BJ (cell line): ENCODE results near the gene RBM8A. TPM values are rescaled to one million over a fixed set of nuclear protein-coding genes. Genes with fewer than 3 reads are reported as not detected.

Source experiments
- CTCF ChIA-PET: fragments of 350-600 bp; formaldehyde crosslinking; extraction: SDS; loops from one replicate; lab custom pipeline; 2021; ENCODE audit warnings: antibody characterized with exemption, inconsistent platforms; lab: Yijun Ruan, JAX
- POLR2A ChIA-PET: fragments of 300-600 bp; sonication (Branson Sonifier 250); formaldehyde crosslinking; extraction: SDS; loops from one replicate; lab custom pipeline; 2021; ENCODE audit warnings: antibody characterized with exemption; lab: Charles Lee
- DNase-seq: peaks from one replicate; pipeline ENCODE4 v3.0.0-alpha.2; 2011; ENCODE audit warnings: low read depth
- H3K27me3 ChIP-seq: 2 replicates; pipeline ENCODE4 v1.6.0; 2011; ENCODE audit warnings: low read length; ENCODE audit not compliant: control insufficient read depth, insufficient read depth
- H3K36me3 ChIP-seq: 2 replicates; pipeline ENCODE4 v1.5.1; 2011; ENCODE audit warnings: low read length; ENCODE audit not compliant: control insufficient read depth, insufficient read depth
- H3K4me3 ChIP-seq: 2 replicates; pipeline ENCODE4 v1.5.1; 2011; ENCODE audit warnings: low read depth, mild to moderate bottlenecking, control low read depth, low read length
- polyA plus RNA-seq: library from polyadenylated mRNA; depleted of rRNA; stranded (reverse); fragments of >200 nt; gene quantifications from 2 replicates; pipeline ENCODE4 v1.2.3, GENCODE V29; 2011
- TF ChIP-seq, protein P1 (sequence below): IDR thresholded peaks from 2 replicates; pipeline ENCODE4 v1.5.1; 2011; ENCODE audit warnings: low read depth, mild to moderate bottlenecking, control low read depth, inconsistent platforms, low read length, moderate library complexity; ENCODE audit not compliant: insufficient read depth

Gene RBM8A
- polyA plus RNA-seq, 1 experiment = 71.2 TPM

- H3K27me3 ChIP-seq = no peaks in the 10 kb centered on the region
- TF ChIP-seq, protein P1, sequence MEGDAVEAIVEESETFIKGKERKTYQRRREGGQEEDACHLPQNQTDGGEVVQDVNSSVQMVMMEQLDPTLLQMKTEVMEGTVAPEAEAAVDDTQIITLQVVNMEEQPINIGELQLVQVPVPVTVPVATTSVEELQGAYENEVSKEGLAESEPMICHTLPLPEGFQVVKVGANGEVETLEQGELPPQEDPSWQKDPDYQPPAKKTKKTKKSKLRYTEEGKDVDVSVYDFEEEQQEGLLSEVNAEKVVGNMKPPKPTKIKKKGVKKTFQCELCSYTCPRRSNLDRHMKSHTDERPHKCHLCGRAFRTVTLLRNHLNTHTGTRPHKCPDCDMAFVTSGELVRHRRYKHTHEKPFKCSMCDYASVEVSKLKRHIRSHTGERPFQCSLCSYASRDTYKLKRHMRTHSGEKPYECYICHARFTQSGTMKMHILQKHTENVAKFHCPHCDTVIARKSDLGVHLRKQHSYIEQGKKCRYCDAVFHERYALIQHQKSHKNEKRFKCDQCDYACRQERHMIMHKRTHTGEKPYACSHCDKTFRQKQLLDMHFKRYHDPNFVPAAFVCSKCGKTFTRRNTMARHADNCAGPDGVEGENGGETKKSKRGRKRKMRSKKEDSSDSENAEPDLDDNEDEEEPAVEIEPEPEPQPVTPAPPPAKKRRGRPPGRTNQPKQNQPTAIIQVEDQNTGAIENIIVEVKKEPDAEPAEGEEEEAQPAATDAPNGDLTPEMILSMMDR = no peak
- H3K36me3 ChIP-seq = no peaks in the 10 kb centered on the region
- ChIA-PET POLR2A (no interaction called here), CTCF (interaction anchor here (0.6 to 2.5 kb wide), 3 partner anchors 11 to 61 kb away, joined by 3 to 22 read pairs (median 3); partner anchors contain the start of gene ITGA10)
- DNase-seq = no peak
- no peak overlapping the region for H3K4me3 ChIP-seq
Observed at GRCh38 chr1:145898756-145899155, 28.5 kb downstream of the RBM8A start.

GRCh38 chr1:145897969-145898368 lies 29.3 kb downstream of the RBM8A start:
- TF ChIP-seq, protein P1 = no peak
- H3K36me3 ChIP-seq = no peaks in the 10 kb centered on the region
- DNase-seq = no peak
- ChIA-PET POLR2A (no interaction called here), CTCF (interaction anchor here (0.6 to 2.5 kb wide), 2 partner anchors 12 to 16 kb away, joined by 3 to 22 read pairs; partner anchors contain the start of gene ITGA10)
- H3K27me3 ChIP-seq = no peaks in the 10 kb centered on the region
- H3K4me3 ChIP-seq = no peak overlapping the region

GRCh38 chr1:145895471-145895870 lies 31.8 kb downstream of the RBM8A start:
- Histone ChIP-seq H3K36me3 (no peaks in the 10 kb centered on the region), H3K4me3 (no peak overlapping the region), H3K27me3 (no peaks in the 10 kb centered on the region)
- ChIA-PET POLR2A (interaction anchor here (0.6 kb wide), 1 partner anchor 73 kb away, joined by 4 read pairs; no protein-coding TSS in a partner anchor), CTCF (interaction anchor here (1.3 to 8.1 kb wide), 2 partner anchors 13 to 32 kb away, joined by 4 to 193 read pairs; partner anchors contain the start of genes ITGA10 and RBM8A)
- TF ChIP-seq, protein P1 = no peak
- DNase-seq = no peak

DNA sequence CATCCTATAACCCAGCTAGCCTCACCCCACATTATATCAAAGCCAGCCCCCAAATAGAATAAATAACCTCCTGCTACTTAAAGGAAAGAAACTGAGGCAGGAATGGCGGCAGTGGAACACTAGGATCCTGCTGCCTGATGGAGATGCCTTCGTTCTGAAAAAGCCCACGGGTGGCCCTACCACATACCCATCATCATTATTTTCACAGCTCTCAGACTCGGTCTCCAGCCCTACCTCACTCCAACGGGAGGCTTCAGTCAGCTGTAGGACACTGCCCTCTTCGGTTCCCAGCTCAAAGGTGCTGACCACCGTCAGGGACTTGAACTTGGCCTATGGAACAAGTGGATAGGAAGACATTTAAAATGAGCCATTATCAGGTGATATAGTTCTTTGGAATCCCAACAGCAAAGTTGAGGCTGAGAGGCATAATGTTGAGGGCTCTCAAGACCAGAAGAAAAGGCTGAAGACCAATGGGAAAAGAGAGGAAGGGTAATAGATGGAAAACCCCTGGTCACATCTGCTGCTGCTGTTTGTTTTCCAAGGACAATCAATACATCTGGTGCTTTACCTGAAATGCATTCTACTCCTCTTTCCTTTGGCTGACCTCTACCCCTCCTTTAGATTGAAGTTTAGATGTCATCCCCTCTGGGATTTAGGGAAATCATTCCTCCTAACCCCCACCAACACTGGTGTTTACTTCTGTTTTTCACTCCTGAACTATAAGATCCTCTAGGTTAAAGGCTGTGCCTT lies 33.8 kb downstream of the RBM8A start:
- TF ChIP-seq, protein P1 = no peak
- CTCF ChIA-PET = interaction anchor here (2.0 to 8.1 kb wide), 10 partner anchors 10 to 144 kb away, joined by 11 to 193 read pairs (median 23); partner anchors contain the start of genes ITGA10, NUDT17, PEX11B and PIAS3
- Histone ChIP-seq H3K4me3 (no peak overlapping the region), H3K36me3 (no peaks in the 10 kb centered on the region), H3K27me3 (no peaks in the 10 kb centered on the region)
- no peak for DNase-seq
- POLR2A ChIA-PET = no interaction called here

- Histone ChIP-seq H3K4me3 (no peak overlapping the region; the same call in 1 of the 2 replicates), H3K36me3 (no peaks in the 10 kb centered on the region), H3K27me3 (no peaks in the 10 kb centered on the region)
- DNase-seq = no peak
- TF ChIP-seq, protein P1 = no peak
- ChIA-PET POLR2A (interaction anchor here (0.8 kb wide), 1 partner anchor 16 kb away, joined by 3 read pairs; no protein-coding TSS in a partner anchor), CTCF (interaction anchor here (0.6 to 8.1 kb wide), 38 partner anchors 9 to 145 kb away, joined by 3 to 193 read pairs (median 6); partner anchors contain the start of genes ANKRD34A, ITGA10, LIX1L and NUDT17)
Observed at GRCh38 chr1:145892486-145893087, 34.7 kb downstream of the RBM8A start.
